ENCODE results near the gene TSPAN7. TPM values are rescaled to one million over a fixed set of nuclear protein-coding genes. Genes with fewer than 3 reads are reported as not detected.
A peak's percentile ranks its signal among the peaks of the same experiment; 100 is the strongest.

TSPAN7 gene
- total RNA-seq, 6 experiments from 2014 or later: not detected

GRCh38 chrX:38727668-38728067 is 166.3 kb downstream of the TSPAN7 start:
- H3K27me3 Mint-ChIP-seq (ENCODE audit: insufficient read depth): peaks cover 2% of the 10 kb centered on the region; the same call in 1 of the 2 replicates
- TF ChIP-seq CTCF (IDR thresholded peaks at IDR 0.05): no peak
- no peaks in the 10 kb centered on the region for H3K9me3 Mint-ChIP-seq
- H3K27ac Mint-ChIP-seq: no peak overlapping the region
- no peaks in the 10 kb centered on the region for H3K36me3 Mint-ChIP-seq (ENCODE audit: low read depth)
- no peaks in the 10 kb centered on the region for H3K4me1 Mint-ChIP-seq (ENCODE audit: low read depth)
- no peak for DNase-seq
- H3K4me3 Mint-ChIP-seq: no peak overlapping the region

GRCh38 chrX:38732866-38733265 is 171.5 kb downstream of the TSPAN7 start:
- no peaks in the 10 kb centered on the region for H3K36me3 Mint-ChIP-seq (ENCODE audit: low read depth)
- H3K9me3 Mint-ChIP-seq: no peaks in the 10 kb centered on the region
- H3K4me1 Mint-ChIP-seq (ENCODE audit: low read depth): no peaks in the 10 kb centered on the region
- H3K27me3 Mint-ChIP-seq (ENCODE audit: insufficient read depth): peaks cover 2% of the 10 kb centered on the region; the same call in 1 of the 2 replicates
- no peak overlapping the region for H3K27ac Mint-ChIP-seq
- H3K4me3 Mint-ChIP-seq: no peak overlapping the region
- peak; percentile 5 for DNase-seq
- no peak for TF ChIP-seq CTCF (IDR thresholded peaks at IDR 0.05)

Other genes starting within 250 kb of the TSPAN7 start
- 1 to 10 TPM; 3.0 to 5.8 (median 4.1) TPM for gene RPGR, start 234.0 kb upstream of the TSPAN7 start, total RNA-seq (2021; fragmentation: NEBNext Ultra II Directional; extraction: Animal tissue kit (Norgen Biotek cat#: 25700))
- not detected for gene OTC, start 208.9 kb upstream of the TSPAN7 start, total RNA-seq (2021; fragmentation: NEBNext Ultra II Directional; extraction: Animal tissue kit (Norgen Biotek cat#: 25700))
- 10 to 100 TPM; 17.3 to 22.5 (median 18.5) TPM for gene MID1IP1, start 239.9 kb downstream of the TSPAN7 start, total RNA-seq (2021; fragmentation: NEBNext Ultra II Directional; extraction: Animal tissue kit (Norgen Biotek cat#: 25700))